A673 (cell line): ENCODE data around the gene FRMD4B. TPM values are rescaled to one million over a fixed set of nuclear protein-coding genes. Genes with fewer than 3 reads are reported as not detected.

Experiments
- BruUV-seq: library from RNA; stranded (reverse); fragments of 400-500 nt; replicated peaks from 2 replicates; lab custom pipeline; 2021; lab: Mats Ljungman, UMichigan
- CTCF ChIA-PET: fragments of 300-600 bp; sonication (Branson Sonifier 250); formaldehyde crosslinking; loops from one replicate; lab custom pipeline; 2022; ENCODE audit warnings: antibody characterized with exemption; lab: Charles Lee
- POLR2A ChIA-PET: fragments of 300-600 bp; sonication (Branson Sonifier 250); formaldehyde crosslinking; loops from one replicate; lab custom pipeline; 2022; ENCODE audit warnings: antibody characterized with exemption; ENCODE audit not compliant: low non-redundant PET; lab: Charles Lee
- DNase-seq: peaks from one replicate; pipeline ENCODE4 v3.0.0-alpha.2; 2015; ENCODE audit warnings: low spot score
- H3K27ac ChIP-seq: fragments of 200-600 bp; sonication (generic); 2 replicates; pipeline ENCODE4 v1.5.1; 2016; ENCODE audit warnings: mixed run types, low read depth, mild to moderate bottlenecking, mixed read lengths, antibody characterized with exemption, low read length; ENCODE audit not compliant: poor library complexity, severe bottlenecking
- H3K27me3 ChIP-seq: fragments of 200-600 bp; sonication (generic); replicated peaks from 2 replicates; pipeline ENCODE4 v1.6.1; 2017; ENCODE audit warnings: mixed run types, low read depth, mild to moderate bottlenecking, mixed read lengths, antibody characterized with exemption, low read length; ENCODE audit not compliant: insufficient read depth, poor library complexity
- H3K36me3 ChIP-seq: fragments of 200-600 bp; sonication (generic); 2 replicates; pipeline ENCODE4 v1.6.1; 2016; ENCODE audit warnings: mixed run types, mild to moderate bottlenecking, mixed read lengths, antibody characterized with exemption, low read length; ENCODE audit not compliant: insufficient read depth, poor library complexity, severe bottlenecking
- H3K4me1 ChIP-seq: fragments of 200-600 bp; sonication (generic); 2 replicates; pipeline ENCODE4 v1.6.1; 2017; ENCODE audit warnings: mixed run types, mild to moderate bottlenecking, mixed read lengths, antibody characterized with exemption, low read length; ENCODE audit not compliant: insufficient read depth, poor library complexity, severe bottlenecking
- H3K4me3 ChIP-seq: fragments of 200-600 bp; sonication (generic); 2 replicates; pipeline ENCODE4 v1.5.1; 2016; ENCODE audit warnings: low read depth, mixed run types, mild to moderate bottlenecking, mixed read lengths, low read length; ENCODE audit not compliant: poor library complexity, severe bottlenecking
- H3K9me3 ChIP-seq: fragments of 200-600 bp; sonication (generic); 2 replicates; pipeline ENCODE4 v1.6.1; 2016; ENCODE audit warnings: mixed run types, low read depth, mild to moderate bottlenecking, mixed read lengths, antibody characterized with exemption, low read length; ENCODE audit not compliant: poor library complexity, severe bottlenecking
- CTCF ChIP-seq: fragments of 300-800, 200-600 bp; sonication (generic); conservative IDR thresholded peaks from 2 replicates; pipeline ENCODE4 v1.5.1; 2017; ENCODE audit warnings: low read depth, mild to moderate bottlenecking, antibody characterized with exemption, low read length, moderate library complexity, mixed read lengths
- EZH2 ChIP-seq: fragments of 200-600 bp; sonication (generic); IDR thresholded peaks from 2 replicates; pipeline ENCODE4 v1.6.1; 2017; ENCODE audit warnings: borderline replicate concordance, low read depth, mild to moderate bottlenecking, mixed read lengths, antibody characterized with exemption, low read length; ENCODE audit not compliant: poor library complexity, severe bottlenecking
- intact Hi-C: fragments of 100-400 bp; cut with micrococcal nuclease; formaldehyde crosslinking; loops from one replicate; pipeline ENCODE4 v1.10.0; 2022; ENCODE audit not compliant: unreplicated experiment
- total RNA-seq: library from RNA; stranded (reverse); gene quantifications from 2 replicates; pipeline ENCODE4 v1.2.3, GENCODE V29; 2021

FRMD4B gene
- total RNA-seq, 1 experiment from 2014 or later = 0.21 TPM

DNA sequence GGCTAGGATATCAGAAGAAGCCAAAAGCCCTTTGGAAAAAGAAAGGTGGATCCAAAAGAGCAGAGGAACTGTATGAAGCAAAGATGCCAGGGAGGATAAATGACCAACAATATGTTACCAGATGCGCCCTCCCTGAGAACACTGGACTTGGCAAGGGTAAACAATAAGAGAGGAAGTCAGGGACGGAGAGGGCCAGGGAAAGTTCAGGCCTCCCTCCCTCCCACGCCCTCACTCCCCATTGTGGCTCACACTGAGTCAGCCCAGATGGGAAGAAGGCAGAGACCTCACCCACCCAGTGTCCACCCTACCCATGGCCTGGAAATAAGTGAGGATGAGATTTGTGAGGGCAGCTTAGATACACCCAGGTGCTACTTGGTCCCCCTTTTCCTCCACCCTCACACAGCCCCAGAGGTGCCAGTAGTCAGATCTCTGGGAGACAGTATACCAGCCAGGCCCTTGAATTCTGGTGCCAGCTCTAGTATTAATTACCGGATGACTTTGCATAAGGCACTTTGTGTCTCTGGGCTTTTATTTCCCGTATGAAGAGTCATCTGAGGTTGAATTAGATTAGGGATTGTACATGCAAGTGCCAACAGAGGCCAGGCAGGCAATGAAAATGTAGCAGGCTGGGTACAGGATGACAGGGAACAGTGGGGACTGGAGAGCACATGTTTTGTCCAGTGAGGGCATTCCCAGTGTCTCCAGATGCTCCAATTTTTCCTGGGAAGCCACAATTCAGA, 35.1 kb upstream of the FRMD4B start:
- no peaks in the 10 kb centered on the region for H3K4me1 ChIP-seq
- BruUV-seq = no TSS peak
- H3K9me3 ChIP-seq = no peaks in the 10 kb centered on the region
- DNase-seq = no peak
- POLR2A ChIA-PET = no interaction called here
- H3K27me3 ChIP-seq = no peaks in the 10 kb centered on the region
- CTCF ChIA-PET = no interaction called here
- intact Hi-C loops = no loop called here
- H3K27ac ChIP-seq = no peak overlapping the region
- H3K36me3 ChIP-seq = no peaks in the 10 kb centered on the region
- no peak overlapping the region for H3K4me3 ChIP-seq
- TF ChIP-seq EZH2 (no peak), CTCF (no peak)

- no peak overlapping the region for H3K27ac ChIP-seq
- POLR2A ChIA-PET = no interaction called here
- no peak overlapping the region for H3K4me3 ChIP-seq
- BruUV-seq = no TSS peak
- intact Hi-C loops = no loop called here
- CTCF ChIA-PET = no interaction called here
- H3K4me1 ChIP-seq = no peaks in the 10 kb centered on the region
- DNase-seq = no peak
- no peaks in the 10 kb centered on the region for H3K36me3 ChIP-seq
- TF ChIP-seq CTCF = no peak
- H3K27me3 ChIP-seq = no peaks in the 10 kb centered on the region
- H3K9me3 ChIP-seq = no peaks in the 10 kb centered on the region
These were observed 33.4 kb upstream of the FRMD4B start for GRCh38 chr3:69419276-69419675.

DNA sequence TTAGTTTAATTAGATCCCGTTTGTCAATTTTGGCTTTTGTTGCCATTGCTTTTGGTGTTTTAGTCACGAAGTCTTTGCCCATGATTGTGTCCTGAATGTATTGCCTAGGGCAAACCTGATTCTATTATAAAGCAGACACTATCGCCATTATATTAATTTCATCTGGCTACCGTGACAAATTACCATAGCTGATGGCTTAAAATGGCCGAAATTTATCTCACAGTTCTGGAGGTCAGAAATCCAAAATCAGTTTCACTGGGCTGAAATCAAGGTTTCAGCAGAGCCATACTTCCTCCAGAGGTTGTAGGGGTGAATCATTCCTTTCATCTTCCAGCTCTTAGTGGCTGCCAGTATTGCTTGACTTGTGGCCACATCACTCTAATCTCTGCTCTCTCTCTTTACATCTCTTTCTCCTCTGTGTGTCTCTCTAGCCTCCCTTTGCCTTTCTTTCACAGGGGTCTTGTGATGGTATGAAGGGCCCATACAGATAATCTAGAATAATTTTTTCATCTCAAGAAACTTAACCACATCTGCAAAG, 31.7 kb upstream of the FRMD4B start:
- Histone ChIP-seq H3K36me3 (no peaks in the 10 kb centered on the region), H3K4me3 (no peak overlapping the region), H3K27ac (no peak overlapping the region), H3K27me3 (no peaks in the 10 kb centered on the region), H3K4me1 (no peaks in the 10 kb centered on the region), H3K9me3 (no peaks in the 10 kb centered on the region)
- ChIA-PET CTCF (no interaction called here), POLR2A (no interaction called here)
- intact Hi-C loops = no loop called here
- TF ChIP-seq EZH2 (no peak), CTCF (no peak)
- DNase-seq = no peak
- BruUV-seq = no TSS peak
